Breast epithelium (tissue), 4 donors: ENCODE data around the gene ENO1. TPM values are rescaled to one million over a fixed set of nuclear protein-coding genes. Genes with fewer than 3 reads are reported as not detected.
A peak's percentile ranks its signal among the peaks of the same experiment; 100 is the strongest.

Experiments used
- DNase-seq, 2 donors: peaks; one replicate each; pipeline ENCODE4 v3.0.0-alpha.2; 2019; ENCODE audit warnings: low spot score in 2 of 2
- H3K27ac ChIP-seq, 2 donors: fragments of 200-600 bp; sonication (generic) in 1 of 2; one replicate each; pipeline ENCODE4 v1.5.1; 2016 to 2019; ENCODE audit warnings: mild to moderate bottlenecking in 1 of 2
- H3K27me3 ChIP-seq, 2 donors: fragments of 200-600 bp; sonication (generic) in 1 of 2; one replicate each; pipeline versions ENCODE4 v1.5.1 to v1.6.0; 2017 to 2019; ENCODE audit warnings: control low read depth in 1 of 2, mild to moderate bottlenecking in 1 of 2
- H3K36me3 ChIP-seq: fragments of 200-600 bp; one replicate; pipeline ENCODE4 v1.5.1; 2019
- H3K4me1 ChIP-seq, 2 donors: fragments of 200-600 bp; sonication (generic); one replicate each; pipeline ENCODE4 v1.5.1; 2016 to 2019; ENCODE audit warnings: control low read depth in 1 of 2
- H3K4me3 ChIP-seq, 3 donors: fragments of 200-600 bp; sonication (generic); 1 replicate in 2 of 3; 2 replicates in 1 of 3; pipeline ENCODE4 v1.5.1; 2016 to 2019; ENCODE audit warnings: mild to moderate bottlenecking in 3 of 3, moderate library complexity in 2 of 3
- H3K9me3 ChIP-seq, 2 donors: fragments of 200-600 bp; sonication (generic) in 1 of 2; one replicate each; pipeline ENCODE4 v1.5.1; 2016 to 2019; ENCODE audit warnings: control low read depth in 1 of 2
- CTCF ChIP-seq, 3 donors: fragments of 450-650 bp; IDR thresholded peaks; one replicate each; pipeline ENCODE4 v1.5.1; 2016 to 2017; ENCODE audit warnings: antibody characterized with exemption in 3 of 3, mild to moderate bottlenecking in 3 of 3, moderate library complexity in 3 of 3
- POLR2A ChIP-seq: fragments of 450-650 bp; IDR thresholded peaks from one replicate; pipeline ENCODE4 v1.6.1; 2016; ENCODE audit warnings: antibody characterized with exemption, mild to moderate bottlenecking, moderate library complexity
- POLR2AphosphoS5 ChIP-seq, 3 donors: sonication (generic); formaldehyde crosslinking; IDR thresholded peaks; one replicate each; pipeline ENCODE4 v1.6.1; 2017; ENCODE audit warnings: antibody characterized with exemption in 3 of 3
- intact Hi-C: fragments of 100-400 bp; cut with DNase I; formaldehyde crosslinking; loops from one replicate; pipeline ENCODE4 v1.15.1; 2023; ENCODE audit warnings: low total_unique reads
- total RNA-seq, 3 donors: library from RNA; depleted of rRNA; stranded (reverse); fragments of >200 nt; gene quantifications; one replicate each; pipeline ENCODE4 v1.1.0, GENCODE V29; 2016

Gene ENO1
- total RNA-seq, 3 donors from 2014 or later = 400 to 717 (median 589) TPM

GRCh38 chr1:8816831-8817411 is 61.6 kb downstream of the ENO1 start:
- no peaks in the 10 kb centered on the region for H3K36me3 ChIP-seq
- no peaks in the 10 kb centered on the region for H3K9me3 ChIP-seq
- TF ChIP-seq POLR2AphosphoS5 (IDR thresholded peaks at IDR 0.05) (no peak), POLR2A (no peak), CTCF (IDR thresholded peaks at IDR 0.05) (no peak)
- intact Hi-C loops = no loop called here
- H3K27ac ChIP-seq = peak overlapping the region; percentile 98
- peaks cover 0 to 10% of the 10 kb centered on the region in 2 donors for H3K4me1 ChIP-seq
- peak overlapping the region; percentile 70 to 90 (median 83) for H3K4me3 ChIP-seq
- no peaks in the 10 kb centered on the region for H3K27me3 ChIP-seq
- DNase-seq = peak in 1 of 2 donors; percentile 30

GRCh38 chr1:8816264-8816663 is 62.2 kb downstream of the ENO1 start:
- intact Hi-C loops = no loop called here
- DNase-seq = no peak
- Histone ChIP-seq H3K9me3 (no peaks in the 10 kb centered on the region), H3K27ac (peak overlapping the region; percentile 98), H3K36me3 (no peaks in the 10 kb centered on the region), H3K4me3 (peak overlapping the region in 2 of 3 donors; percentile 83 to 90), H3K27me3 (no peaks in the 10 kb centered on the region), H3K4me1 (peaks cover 0 to 10% of the 10 kb centered on the region in 2 donors)
- TF ChIP-seq CTCF (IDR thresholded peaks at IDR 0.05) = no peak
- TF ChIP-seq POLR2A = no peak
- no peak for TF ChIP-seq POLR2AphosphoS5 (IDR thresholded peaks at IDR 0.05)

- H3K27me3 ChIP-seq = no peaks in the 10 kb centered on the region
- H3K36me3 ChIP-seq = no peaks in the 10 kb centered on the region
- TF ChIP-seq CTCF (IDR thresholded peaks at IDR 0.05) (no peak), POLR2AphosphoS5 (IDR thresholded peaks at IDR 0.05) (no peak), POLR2A (no peak)
- peaks cover 0 to 10% of the 10 kb centered on the region in 2 donors for H3K4me1 ChIP-seq
- peak overlapping the region; percentile 98 for H3K27ac ChIP-seq
- intact Hi-C loops = no loop called here
- DNase-seq = no peak
- peak overlapping the region in 2 of 3 donors; percentile 83 to 90 for H3K4me3 ChIP-seq
- H3K9me3 ChIP-seq = no peaks in the 10 kb centered on the region
Measured at GRCh38 chr1:8815582-8816151, 62.8 kb downstream of the ENO1 start.

GRCh38 chr1:8814865-8815264 is 63.6 kb downstream of the ENO1 start:
- Histone ChIP-seq H3K27me3 (no peaks in the 10 kb centered on the region), H3K27ac (peak overlapping the region in 1 of 2 donors; percentile 98), H3K4me1 (peaks cover 0 to 10% of the 10 kb centered on the region in 2 donors), H3K36me3 (no peaks in the 10 kb centered on the region), H3K4me3 (peak overlapping the region in 1 of 3 donors; percentile 1), H3K9me3 (no peaks in the 10 kb centered on the region)
- TF ChIP-seq POLR2A = no peak
- no peak for TF ChIP-seq POLR2AphosphoS5 (IDR thresholded peaks at IDR 0.05)
- no peak for TF ChIP-seq CTCF (IDR thresholded peaks at IDR 0.05)
- intact Hi-C loops = no loop called here
- no peak for DNase-seq

GRCh38 chr1:8813991-8814390 is 64.5 kb downstream of the ENO1 start:
- H3K4me1 ChIP-seq = peaks cover 0 to 10% of the 10 kb centered on the region in 2 donors
- DNase-seq = no peak
- H3K27ac ChIP-seq = no peak overlapping the region
- no peak overlapping the region for H3K4me3 ChIP-seq
- H3K27me3 ChIP-seq = no peaks in the 10 kb centered on the region
- intact Hi-C loops = no loop called here
- no peaks in the 10 kb centered on the region for H3K9me3 ChIP-seq
- TF ChIP-seq CTCF (IDR thresholded peaks at IDR 0.05) (no peak), POLR2AphosphoS5 (IDR thresholded peaks at IDR 0.05) (no peak), POLR2A (no peak)
- H3K36me3 ChIP-seq = no peaks in the 10 kb centered on the region
